Pulmonary artery endothelial cell (primary cell): ENCODE results near the gene TMEM108. TPM values are rescaled to one million over a fixed set of nuclear protein-coding genes. Genes with fewer than 3 reads are reported as not detected.

Source experiments
- DNase-seq: peaks from one replicate; pipeline ENCODE4 v3.0.0-alpha.2; 2011; ENCODE audit warnings: low read depth, low spot score
- total RNA-seq: library from RNA; depleted of rRNA; stranded (reverse); fragments of >200 nt; gene quantifications from 2 replicates; pipeline ENCODE4 v1.2.3, GENCODE V29; 2014

TMEM108 gene
- total RNA-seq, 1 donor from 2014 or later = 0.40 TPM

DNA sequence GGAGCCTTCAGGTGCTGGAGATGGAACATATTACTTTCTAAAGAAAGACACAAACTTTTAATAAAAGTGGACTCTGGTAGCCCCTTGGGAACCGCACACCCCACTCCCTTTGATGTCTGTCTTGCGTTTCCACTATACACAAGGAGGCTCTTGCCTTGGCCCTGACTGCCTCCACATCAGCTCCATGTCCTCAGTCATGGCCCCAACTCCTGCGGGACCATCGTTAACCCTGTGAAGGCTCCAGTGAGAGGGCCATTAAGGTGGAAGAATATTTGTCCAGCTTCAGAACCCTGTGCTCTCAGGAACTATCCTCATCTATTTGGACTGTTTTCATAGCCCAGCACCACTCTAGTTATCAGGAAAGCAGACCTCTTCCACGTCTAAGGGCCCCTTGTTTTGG, 345.6 kb downstream of the TMEM108 start:
- DNase-seq = no peak

GRCh38 chr3:133384331-133385027, 346.3 kb downstream of the TMEM108 start:
- DNase-seq = no peak

DNA sequence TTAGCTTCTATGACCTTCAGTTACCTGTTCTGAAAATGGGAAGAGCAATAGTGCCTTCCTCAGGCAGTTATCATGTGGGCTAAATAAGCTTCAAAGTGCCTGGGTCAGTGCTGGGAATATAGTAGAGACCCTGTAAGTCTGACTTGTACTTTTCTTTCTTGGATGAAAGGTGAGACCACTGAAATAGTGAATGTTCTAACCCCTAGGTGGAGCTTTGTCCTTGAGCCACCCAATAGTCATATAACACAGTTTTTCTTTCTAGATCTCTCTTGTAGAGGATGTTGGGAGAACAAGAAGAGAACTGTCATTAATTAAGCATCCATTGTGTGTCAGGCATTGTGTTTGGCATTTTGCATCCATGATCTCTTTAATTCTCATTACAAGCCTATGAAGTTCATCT, 348.7 kb downstream of the TMEM108 start:
- no peak for DNase-seq

DNA sequence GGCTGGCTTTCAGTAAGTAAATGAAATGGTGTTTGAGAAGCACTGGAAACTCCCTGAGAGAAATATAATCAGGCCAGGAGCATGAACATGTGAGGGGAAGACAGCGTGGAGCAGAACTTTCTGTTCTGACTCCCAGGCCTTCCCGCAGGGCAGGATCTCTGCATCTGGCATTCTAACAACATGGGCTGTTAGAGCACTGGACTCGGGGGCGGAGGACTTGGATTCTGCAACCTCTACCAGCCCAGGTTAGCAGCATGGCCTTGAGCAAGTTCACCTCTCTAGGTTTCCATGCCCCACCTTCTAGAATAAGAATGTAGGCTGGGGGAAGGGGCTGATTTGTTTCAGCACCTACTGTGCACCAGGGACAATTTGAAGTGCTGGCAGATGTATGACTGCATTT, 349.1 kb downstream of the TMEM108 start:
- no peak for DNase-seq

GRCh38 chr3:133388696-133389395, 350.7 kb downstream of the TMEM108 start:
- no peak for DNase-seq

GRCh38 chr3:133390715-133391114, 352.5 kb downstream of the TMEM108 start:
- no peak for DNase-seq

- no peak for DNase-seq
Measured at GRCh38 chr3:133393204-133393603, 355.0 kb downstream of the TMEM108 start.

- DNase-seq = no peak
Measured at GRCh38 chr3:133393691-133394474, 355.7 kb downstream of the TMEM108 start.

DNA sequence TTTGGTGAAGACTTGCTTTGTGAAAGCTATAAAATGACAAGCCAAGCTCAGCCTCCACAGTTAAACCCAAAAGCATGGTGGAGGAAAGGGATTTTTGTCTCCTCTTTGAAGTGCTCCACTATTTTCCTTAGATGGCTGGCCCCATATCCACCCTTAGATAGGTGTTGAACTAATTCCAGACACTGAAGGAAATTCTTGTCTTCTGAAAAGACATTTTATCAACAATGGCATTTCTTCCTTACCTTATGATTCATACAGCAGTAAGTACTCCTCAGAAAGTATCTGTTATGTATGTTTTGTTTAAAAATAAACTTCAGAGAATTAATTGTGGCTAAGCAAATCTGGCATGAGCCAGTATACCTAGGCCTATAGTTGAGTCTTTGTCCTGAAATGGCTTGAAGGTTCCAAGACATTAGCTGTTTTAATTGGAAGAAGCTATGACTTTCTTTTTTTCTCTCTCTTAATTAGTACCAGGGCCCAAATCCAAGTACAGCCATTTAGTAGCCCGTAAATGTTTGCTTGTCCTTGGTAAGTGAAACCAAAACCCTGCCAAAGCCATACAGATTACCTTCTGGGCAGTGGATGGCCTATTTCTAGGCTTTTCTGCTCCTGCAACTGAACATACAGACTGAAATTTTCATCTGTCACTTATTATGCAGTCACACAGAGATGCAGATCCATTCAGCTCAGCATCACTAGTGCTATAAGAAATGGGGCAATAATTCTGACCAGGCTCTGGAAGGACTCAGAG, 356.5 kb downstream of the TMEM108 start:
- DNase-seq = no peak

DNA sequence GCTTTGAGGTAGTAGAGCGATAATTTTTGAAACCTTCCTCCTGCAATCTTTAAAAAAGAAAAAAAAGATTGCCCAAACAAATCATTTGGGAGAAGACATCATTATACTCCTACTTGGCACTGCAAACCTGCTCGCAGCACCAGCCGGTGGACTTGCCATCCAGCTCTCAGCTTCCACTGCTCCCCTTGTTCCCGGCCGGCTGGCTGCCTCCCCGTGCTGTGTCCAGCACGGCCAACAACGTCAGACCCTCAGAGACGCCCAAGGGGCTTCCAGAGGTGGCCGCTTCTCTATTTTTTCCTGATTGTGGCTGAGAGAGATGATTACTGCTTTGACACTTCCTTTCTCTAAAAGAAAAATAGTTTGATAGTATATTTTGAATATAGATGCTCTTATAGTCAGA, 358.7 kb downstream of the TMEM108 start:
- no peak for DNase-seq

- no peak for DNase-seq
Measured at GRCh38 chr3:133400006-133400515, 361.9 kb downstream of the TMEM108 start, which contains the start of gene BFSP2. Gene BFSP2 (plus strand): TSS chr3:133400056. CDS start chr3:133400084, 28 bp downstream.

- no peak for DNase-seq
Measured at GRCh38 chr3:133401374-133402135, 363.4 kb downstream of the TMEM108 start.

DNA sequence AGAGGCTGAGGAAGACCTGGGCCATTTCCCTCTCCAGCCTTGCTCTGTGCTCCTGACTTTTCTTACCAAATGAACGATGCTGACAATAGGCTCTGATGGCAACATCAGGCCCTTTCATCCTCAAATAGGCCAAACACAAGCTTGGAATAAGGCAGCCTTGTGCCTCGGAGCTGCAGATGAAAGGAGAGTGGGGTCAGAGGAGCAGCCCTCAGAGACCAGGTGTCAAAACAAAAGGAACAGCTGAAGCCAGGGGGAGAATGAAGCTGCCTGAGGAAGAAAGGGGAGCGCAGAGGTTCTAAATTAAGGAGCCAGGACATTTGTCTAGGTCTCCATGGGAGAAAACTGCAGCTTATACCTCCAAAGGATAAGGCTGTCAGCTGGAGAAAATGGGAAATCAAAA, 366.7 kb downstream of the TMEM108 start:
- DNase-seq = no peak

GRCh38 chr3:133408366-133408765, 370.2 kb downstream of the TMEM108 start:
- DNase-seq = no peak

DNA sequence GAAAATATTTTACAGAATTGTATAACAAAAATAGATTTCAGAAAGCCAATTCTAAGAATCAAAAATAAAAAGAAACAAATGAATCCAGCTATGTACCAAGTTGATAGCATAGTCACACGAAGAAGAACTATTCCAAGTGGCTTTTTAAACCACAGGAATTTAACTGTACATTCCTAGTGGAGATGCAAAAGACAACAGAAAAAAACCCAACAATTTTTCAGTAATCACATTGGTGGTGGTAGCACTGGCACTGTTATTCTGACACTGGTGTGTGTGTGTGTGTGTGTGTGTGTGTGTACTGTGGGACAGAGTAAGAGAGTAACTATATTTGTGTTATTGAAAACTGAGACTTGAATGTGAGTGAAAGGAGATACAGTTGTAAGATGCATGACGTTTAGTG, 370.8 kb downstream of the TMEM108 start:
- DNase-seq = no peak

DNA sequence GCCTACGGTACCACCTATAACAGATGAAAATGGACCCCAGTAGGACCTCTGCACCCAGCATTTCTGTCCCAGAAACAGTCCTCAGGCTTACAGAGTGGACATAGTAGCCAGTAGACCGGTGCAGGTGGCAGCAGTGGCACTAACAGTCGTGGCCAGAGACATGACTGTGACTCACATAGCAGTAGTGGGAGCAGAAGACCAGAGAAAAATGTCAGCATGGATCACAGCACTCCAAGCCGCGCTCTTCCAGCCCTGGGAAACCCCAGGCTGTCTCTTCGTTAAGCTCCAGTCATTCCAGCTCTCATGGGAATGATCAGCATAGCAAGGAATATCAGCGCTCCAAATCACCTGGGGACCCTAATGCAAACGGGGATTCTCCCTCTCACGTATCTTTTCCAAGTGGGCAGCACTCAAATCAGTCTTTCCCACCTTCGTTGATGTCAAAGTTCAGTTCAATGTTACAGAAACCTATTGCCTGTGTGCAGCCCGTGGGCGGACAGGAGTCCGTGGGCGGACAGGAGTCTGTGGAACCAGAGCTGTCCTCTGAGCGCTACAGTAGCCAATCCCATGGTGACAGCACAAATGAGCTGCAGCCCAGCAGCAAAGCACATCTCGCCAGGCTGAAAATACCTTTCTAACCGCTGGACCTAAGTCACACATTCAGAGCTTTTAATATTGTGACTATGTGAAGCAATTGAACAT, 372.2 kb downstream of the TMEM108 start:
- DNase-seq = no peak

GRCh38 chr3:133412183-133413132, 374.3 kb downstream of the TMEM108 start:
- no peak for DNase-seq

- DNase-seq = no peak
Measured at GRCh38 chr3:133413161-133414020, 375.2 kb downstream of the TMEM108 start.
